NT2/D1 (cell line): ENCODE measurements around the gene MATN1.

Source experiments
- SUZ12 ChIP-seq: IDR thresholded peaks from 2 replicates; pipeline ENCODE4 v1.6.1; 2011; ENCODE audit not compliant: insufficient read length, insufficient read depth; ENCODE audit errors: extremely low read depth
- YY1 ChIP-seq: IDR thresholded peaks from 2 replicates; pipeline ENCODE4 v1.6.1; 2011; ENCODE audit not compliant: insufficient read length, insufficient read depth
- ZNF274 ChIP-seq: IDR thresholded peaks from 2 replicates; pipeline ENCODE4 v1.6.1; 2011; ENCODE audit warnings: mild to moderate bottlenecking, low read depth, low read length

DNA sequence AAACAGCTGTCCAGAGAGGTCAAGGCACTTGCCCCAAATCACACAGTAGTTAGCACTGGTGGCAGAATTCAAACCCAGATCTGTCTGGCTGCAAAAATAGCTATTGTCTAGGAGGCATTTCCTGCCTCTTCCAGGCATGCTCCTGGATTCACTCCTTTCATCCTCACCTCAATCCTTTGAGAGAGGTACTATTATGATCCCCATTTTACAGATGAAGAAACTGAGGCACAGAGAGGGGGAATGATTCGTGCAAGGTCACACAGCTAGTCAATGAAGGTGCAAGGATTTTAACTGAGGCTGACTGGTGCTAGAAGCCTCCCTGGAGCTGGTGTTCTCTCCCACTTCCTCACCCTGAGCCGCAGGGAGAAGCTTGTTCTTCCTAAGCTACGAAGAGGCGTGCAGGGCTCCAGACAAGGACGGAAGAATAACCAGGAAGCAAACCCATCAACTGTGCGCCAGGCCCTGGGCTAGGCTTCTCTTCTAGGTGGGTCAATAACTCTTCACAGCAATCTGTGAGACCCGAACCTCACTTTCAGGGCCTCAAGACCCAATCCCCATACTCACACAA is 34.8 kb upstream of the MATN1 start:
- no peak for TF ChIP-seq SUZ12
- TF ChIP-seq YY1 = no peak
- TF ChIP-seq ZNF274 = no peak
